Memory B cell (primary cell): Measurements from ENCODE around the gene SFTPA2.
"Not testable (repeated sequence)": the region's sequence is repeated elsewhere in the genome, so short reads cannot be mapped to it uniquely, and the experiment has no call there.

ENCODE experiments used
- ATAC-seq: fragments of 150-1000 bp; cut with Tn5 transposase; 2 replicates; pipeline ENCODE4 v1.10.0; 2021; ENCODE audit warnings: low read depth, mild to moderate bottlenecking, moderate library complexity
- DNase-seq, 2 donors: peaks; one replicate each; pipeline ENCODE4 v3.0.0; 2022; ENCODE audit warnings: low spot score in 2 of 2
- H3K27ac Mint-ChIP-seq: one replicate; pipeline ENCODE4 v1.8.0; 2022; ENCODE audit warnings: mild to moderate bottlenecking, moderate library complexity, mixed read lengths
- H3K27me3 Mint-ChIP-seq: one replicate; pipeline ENCODE4 v1.8.0; 2022; ENCODE audit warnings: mixed read lengths
- H3K36me3 Mint-ChIP-seq: one replicate; pipeline ENCODE4 v1.8.0; 2022; ENCODE audit warnings: mild to moderate bottlenecking, mixed read lengths
- H3K4me1 Mint-ChIP-seq: one replicate; pipeline ENCODE4 v1.8.0; 2022; ENCODE audit warnings: mixed read lengths
- H3K4me3 Mint-ChIP-seq: one replicate; pipeline ENCODE4 v1.8.0; 2022; ENCODE audit warnings: mild to moderate bottlenecking, moderate library complexity, mixed read lengths
- H3K9me3 Mint-ChIP-seq: one replicate; pipeline ENCODE4 v1.8.0; 2022; ENCODE audit warnings: mixed read lengths

Gene SFTPA2

DNA sequence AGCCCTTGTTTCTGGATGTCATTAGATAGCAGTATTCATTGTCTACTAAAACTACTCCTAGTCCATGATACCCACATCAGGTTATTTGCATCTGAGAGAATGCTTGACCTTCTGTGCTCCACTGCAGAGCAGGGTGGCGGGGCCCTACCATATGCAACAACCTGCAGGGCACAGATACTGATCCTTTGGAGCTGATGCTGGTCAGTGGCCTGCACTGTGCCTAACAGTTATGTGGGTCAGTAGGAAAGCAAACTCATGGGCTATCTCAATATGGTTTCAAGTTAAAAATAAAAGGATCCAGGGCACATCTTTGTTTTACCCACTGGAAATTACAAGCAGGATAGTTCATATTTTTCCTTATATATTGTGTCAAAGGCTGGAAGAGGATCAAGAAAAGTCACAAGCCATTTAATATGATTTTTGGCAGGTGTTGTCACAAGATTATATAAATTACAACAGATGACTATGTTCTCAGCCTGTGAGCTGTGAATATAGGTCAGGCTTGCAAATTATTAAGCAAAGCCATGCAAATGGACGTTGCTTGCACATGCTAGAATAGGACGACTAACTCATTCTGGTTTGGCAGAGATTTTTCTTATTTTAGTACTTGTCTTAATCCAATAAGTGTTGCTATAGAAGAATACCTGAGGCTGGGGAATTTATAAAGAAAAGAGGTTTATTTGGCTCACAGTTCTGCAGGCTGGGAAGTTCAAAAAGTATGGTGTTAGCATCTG, 15.1 kb downstream of the SFTPA2 start:
- not testable (repeated sequence) for ATAC-seq, DNase-seq, H3K9me3 Mint-ChIP-seq, H3K27ac Mint-ChIP-seq, H3K4me1 Mint-ChIP-seq, H3K27me3 Mint-ChIP-seq, H3K4me3 Mint-ChIP-seq, H3K36me3 Mint-ChIP-seq

DNA sequence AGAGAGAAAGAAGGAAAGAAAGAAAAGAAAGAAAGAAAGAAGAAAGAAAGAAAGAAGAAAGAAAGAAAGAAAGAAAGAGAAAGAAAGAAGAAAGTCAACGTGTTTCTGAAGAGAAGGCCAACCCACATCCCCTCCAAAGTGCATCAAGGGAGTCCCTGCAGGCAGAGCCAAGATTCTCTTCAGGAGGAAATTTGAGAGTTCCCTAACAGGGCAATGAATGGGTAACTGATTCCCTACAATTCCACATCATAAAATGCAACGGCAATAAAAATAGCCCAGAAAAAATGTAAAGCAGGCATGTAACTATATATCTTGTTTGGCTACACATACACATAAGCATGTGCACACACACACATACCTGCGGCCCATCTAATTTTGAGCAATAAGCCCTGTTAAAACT, 15.8 kb downstream of the SFTPA2 start:
- not testable (repeated sequence) for ATAC-seq, H3K27me3 Mint-ChIP-seq, H3K27ac Mint-ChIP-seq, DNase-seq, H3K4me3 Mint-ChIP-seq, H3K9me3 Mint-ChIP-seq, H3K36me3 Mint-ChIP-seq, H3K4me1 Mint-ChIP-seq

DNA sequence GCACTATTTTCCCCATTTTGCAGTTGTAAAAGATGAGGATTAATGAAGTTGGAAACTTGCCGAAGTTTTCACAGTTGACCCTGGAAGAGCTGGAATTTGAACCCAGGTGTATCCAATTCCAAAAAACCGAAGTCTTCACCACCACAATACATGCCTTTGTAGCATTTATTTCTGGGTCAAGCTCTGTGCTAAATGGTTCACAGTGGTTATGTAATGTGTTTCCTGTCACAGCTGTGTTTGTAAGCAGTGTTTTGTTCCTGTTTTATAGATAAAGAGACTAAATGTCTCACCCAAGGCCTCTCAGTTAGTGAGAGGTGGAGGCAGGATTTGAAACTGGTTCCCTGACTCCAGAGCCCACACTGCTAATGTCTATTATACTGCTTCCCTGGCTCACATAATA, 17.6 kb downstream of the SFTPA2 start:
- DNase-seq = no peak
- ATAC-seq = no peak
- Mint-ChIP-seq H3K27ac (no peak overlapping the region), H3K4me3 (no peak overlapping the region), H3K4me1 (no peaks in the 10 kb centered on the region), H3K27me3 (peaks cover 1% of the 10 kb centered on the region), H3K36me3 (no peaks in the 10 kb centered on the region), H3K9me3 (peaks cover 3% of the 10 kb centered on the region)

DNA sequence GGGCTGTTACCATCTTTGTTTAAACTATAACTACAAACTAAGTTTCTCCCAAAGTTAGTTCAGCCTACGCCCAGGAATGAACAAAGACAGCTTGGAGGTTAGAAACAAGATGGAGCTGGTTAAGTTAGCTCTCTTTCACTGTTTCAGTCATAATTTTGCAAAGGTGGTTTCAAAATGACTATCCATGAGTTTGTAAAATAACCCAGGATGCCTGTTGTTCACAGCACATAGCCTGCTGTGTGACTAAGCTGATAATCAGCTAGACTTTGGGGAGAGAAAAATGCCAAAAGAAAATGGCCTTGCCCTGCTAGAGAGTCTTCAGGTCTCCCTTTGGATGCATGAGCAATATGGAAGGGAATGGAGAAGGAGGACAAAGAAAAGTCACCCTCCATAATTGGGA, 19.3 kb downstream of the SFTPA2 start:
- DNase-seq = not testable (repeated sequence)

DNA sequence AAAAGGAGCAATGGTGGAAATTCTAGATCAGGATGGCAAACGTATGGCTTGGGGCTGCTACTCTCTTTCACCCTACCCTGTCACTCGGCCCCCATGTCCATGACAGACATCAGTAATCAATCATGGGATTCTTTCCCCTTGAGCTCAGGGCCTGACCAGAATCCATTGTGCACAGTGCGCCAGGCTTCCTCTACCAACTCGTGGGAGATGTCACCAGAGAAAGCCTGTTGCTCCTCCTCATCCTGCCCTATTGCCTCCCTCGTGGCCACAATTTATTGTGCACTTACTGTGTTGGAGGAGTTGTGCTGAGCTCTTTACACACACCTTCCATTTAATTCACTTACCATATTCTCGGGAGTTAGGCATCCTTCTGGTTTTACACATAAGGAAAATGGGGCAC, 21.9 kb downstream of the SFTPA2 start:
- H3K27ac Mint-ChIP-seq, ATAC-seq, H3K9me3 Mint-ChIP-seq, DNase-seq, H3K36me3 Mint-ChIP-seq, H3K4me1 Mint-ChIP-seq, H3K4me3 Mint-ChIP-seq, H3K27me3 Mint-ChIP-seq: not testable (repeated sequence)

More for the DNA sequence above, 19.3 kb downstream of the SFTPA2 start:
- H3K4me3 Mint-ChIP-seq, H3K36me3 Mint-ChIP-seq, H3K9me3 Mint-ChIP-seq, H3K27me3 Mint-ChIP-seq, H3K4me1 Mint-ChIP-seq, ATAC-seq, H3K27ac Mint-ChIP-seq: not testable (repeated sequence)

DNA sequence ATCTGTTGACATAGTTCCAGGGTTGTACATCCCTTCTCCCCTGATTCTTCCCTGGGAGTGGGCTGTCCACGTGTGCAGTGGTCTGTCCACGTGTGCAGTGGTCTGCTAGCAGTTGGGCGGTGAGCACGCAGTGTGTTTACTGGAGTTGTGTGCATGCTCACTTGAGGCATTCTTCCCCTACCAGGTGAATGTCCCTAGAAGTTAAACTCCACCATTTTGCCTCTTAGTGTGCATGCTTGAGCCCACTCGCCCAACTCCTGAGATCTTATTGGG, 26.4 kb downstream of the SFTPA2 start:
- not testable (repeated sequence) for H3K4me1 Mint-ChIP-seq, DNase-seq, H3K27me3 Mint-ChIP-seq, ATAC-seq, H3K36me3 Mint-ChIP-seq, H3K9me3 Mint-ChIP-seq, H3K4me3 Mint-ChIP-seq, H3K27ac Mint-ChIP-seq

DNA sequence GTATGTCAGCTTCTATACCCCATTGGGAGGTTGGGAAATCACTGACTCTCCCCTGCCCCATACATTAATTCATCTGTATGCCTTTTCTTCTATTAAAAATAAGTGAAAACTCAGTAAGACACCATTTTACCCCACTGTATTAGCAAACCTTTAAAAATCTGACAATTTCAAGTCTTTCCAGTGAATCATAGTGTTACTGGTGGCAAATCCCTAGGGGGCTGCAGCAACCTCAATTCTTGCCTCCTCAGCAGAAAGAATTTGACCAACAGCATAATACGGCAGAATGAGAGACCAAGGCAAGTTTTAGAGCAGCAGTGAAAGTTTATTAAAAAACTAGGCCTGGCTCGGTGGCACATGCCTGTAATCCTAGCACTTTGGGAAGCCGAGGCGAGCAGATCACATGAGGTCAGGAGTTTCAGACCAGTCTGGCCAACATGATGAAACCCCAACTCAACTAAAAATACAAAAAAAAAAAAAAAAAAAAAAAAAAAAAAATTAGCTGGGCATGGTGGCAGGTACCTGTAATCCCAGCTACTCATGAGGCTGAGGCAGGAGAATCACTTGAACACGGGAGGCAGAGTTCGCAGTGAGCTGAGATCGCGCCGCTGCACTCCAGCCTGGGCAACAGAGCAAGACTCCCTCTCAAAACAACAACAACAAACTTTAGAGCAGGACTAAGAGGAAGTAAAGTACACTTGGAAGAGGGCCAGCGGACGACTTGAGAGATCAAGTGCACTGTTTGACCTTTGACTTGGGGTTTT, 26.9 kb downstream of the SFTPA2 start:
- not testable (repeated sequence) for H3K4me1 Mint-ChIP-seq, H3K27ac Mint-ChIP-seq, H3K36me3 Mint-ChIP-seq, H3K4me3 Mint-ChIP-seq, H3K9me3 Mint-ChIP-seq, DNase-seq, H3K27me3 Mint-ChIP-seq, ATAC-seq

DNA sequence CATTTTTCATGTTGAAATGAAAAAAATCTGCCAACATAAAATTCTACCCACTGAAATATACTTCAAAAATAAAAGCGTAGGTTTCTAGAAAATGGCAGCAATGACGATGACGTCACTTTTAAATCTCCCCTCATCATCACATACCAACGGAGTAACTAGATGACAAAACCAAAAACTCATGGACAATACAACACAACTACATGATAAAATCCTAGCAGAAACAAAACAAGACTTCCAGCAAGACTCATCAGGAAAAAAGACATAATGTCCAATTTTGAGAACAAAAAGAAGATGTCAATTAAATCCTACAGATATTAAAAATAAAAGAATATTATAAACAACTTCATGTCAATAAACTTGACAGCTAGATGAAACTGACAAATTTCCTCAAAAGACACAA, 31.9 kb downstream of the SFTPA2 start:
- DNase-seq, H3K27me3 Mint-ChIP-seq, H3K9me3 Mint-ChIP-seq, H3K36me3 Mint-ChIP-seq, ATAC-seq, H3K27ac Mint-ChIP-seq, H3K4me1 Mint-ChIP-seq, H3K4me3 Mint-ChIP-seq: not testable (repeated sequence)

DNA sequence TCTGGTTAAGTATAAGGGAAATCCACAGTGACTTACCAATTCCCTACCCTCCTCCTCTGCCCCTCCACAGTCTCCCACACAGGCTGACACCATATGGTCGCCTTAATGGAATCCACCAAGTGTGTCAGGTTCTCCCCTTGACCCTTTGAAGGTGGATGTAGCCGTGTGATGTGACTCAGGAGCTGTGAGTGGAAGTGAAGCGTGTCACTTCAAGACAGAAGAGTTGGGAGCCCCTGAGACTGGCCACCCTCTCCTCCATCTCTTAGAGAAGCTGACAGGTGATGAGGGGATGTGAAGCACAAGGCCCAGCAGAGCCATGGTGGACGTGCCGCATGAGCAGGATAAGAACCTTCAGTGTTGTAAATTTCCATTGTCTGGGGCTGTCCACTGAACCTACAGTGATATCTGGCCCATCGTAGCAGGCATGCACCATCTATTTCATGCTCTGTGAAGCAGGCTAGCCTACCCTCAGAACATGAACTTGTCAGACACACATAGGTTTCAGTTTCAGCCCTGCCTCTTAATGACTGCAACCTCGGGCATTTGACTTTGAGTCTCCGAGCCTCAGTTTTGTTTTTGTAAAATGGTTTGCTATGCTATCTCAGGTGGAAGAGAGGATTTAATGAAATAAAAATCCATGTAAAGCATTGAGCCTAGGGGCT, 35.0 kb downstream of the SFTPA2 start:
- not testable (repeated sequence) for H3K36me3 Mint-ChIP-seq, H3K4me1 Mint-ChIP-seq, DNase-seq, H3K27me3 Mint-ChIP-seq, H3K9me3 Mint-ChIP-seq, H3K27ac Mint-ChIP-seq
- H3K4me3 Mint-ChIP-seq = peak overlapping the region; percentile 5
- peak; percentile 69 for ATAC-seq

DNA sequence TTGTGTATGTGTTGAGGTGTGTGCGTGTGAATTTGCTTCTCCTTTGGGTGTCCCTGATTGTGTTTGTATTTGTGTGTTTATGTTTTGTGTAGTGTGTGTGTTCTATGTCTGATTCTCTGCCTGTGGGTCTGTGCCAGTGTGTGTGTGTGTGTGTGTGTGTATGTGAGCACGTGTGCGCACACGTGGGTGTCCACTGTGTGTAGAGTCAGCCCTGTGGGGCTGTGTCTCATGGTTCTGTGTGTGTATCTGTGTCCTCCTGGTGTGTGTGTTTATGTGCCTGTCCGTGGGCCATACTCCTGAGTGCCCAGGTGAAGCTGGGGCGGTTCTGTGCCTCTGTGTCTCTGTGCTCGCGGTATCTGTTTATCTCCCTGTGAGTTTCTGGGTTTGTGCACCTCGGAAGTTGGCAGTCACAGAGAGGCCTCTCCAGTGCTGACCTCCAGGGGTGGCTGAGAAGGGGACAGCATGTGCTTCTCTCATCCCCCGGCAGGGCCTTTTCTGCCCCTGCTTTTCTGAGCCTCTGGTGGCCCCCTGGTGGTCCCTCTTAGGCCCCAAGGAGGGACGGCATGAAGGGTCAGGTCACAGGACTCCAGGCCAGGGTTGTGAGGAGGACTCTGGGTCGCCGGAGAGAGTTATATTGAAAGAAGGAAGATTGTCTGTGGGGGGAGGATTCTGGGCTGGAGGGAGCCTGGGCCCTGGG, 36.9 kb downstream of the SFTPA2 start:
- not testable (repeated sequence) for H3K4me1 Mint-ChIP-seq, H3K27me3 Mint-ChIP-seq, H3K9me3 Mint-ChIP-seq, H3K27ac Mint-ChIP-seq, H3K36me3 Mint-ChIP-seq, DNase-seq, H3K4me3 Mint-ChIP-seq, ATAC-seq

DNA sequence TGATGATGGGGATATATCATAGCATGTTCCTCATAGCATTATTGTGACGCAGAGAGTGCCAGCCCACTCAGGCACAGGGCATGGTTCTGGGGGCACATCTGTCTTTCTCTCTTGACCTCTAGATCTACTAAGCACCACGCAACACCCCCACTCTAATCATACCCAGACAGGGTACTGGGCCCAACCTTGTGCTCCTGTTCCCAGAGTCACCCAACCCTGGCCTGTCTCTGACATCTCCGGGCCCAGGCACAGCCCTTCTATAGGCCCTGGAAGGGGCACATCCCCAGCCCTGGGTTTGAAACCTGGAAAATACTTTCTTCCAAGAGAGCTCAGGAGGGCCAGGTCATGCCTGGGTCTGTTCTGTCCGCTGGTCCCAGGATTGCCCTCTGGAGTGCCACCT, 37.7 kb downstream of the SFTPA2 start:
- H3K27me3 Mint-ChIP-seq, DNase-seq, H3K36me3 Mint-ChIP-seq, H3K9me3 Mint-ChIP-seq, H3K4me1 Mint-ChIP-seq, ATAC-seq, H3K4me3 Mint-ChIP-seq, H3K27ac Mint-ChIP-seq: not testable (repeated sequence)

DNA sequence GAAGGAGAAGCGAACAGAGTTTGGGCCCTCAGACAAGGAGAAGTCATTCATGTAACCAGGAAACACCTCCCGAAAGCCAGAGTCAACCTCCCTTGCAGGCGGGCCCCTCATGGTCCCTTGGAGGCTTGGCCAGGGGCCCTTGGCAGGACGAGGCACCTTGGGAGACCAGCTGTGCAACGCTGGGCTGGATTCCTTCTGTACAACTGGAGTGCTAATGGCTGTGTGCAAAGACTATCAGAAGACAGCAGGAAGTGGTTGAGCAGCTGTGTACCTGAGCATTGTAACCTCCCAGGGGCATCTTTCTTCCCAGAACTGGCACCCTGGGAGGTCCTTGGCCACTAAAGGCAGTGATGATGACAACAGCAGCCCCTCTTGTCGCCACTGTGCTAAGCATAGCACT, 38.5 kb downstream of the SFTPA2 start:
- ATAC-seq, H3K4me1 Mint-ChIP-seq, H3K36me3 Mint-ChIP-seq, H3K27me3 Mint-ChIP-seq, DNase-seq, H3K4me3 Mint-ChIP-seq, H3K9me3 Mint-ChIP-seq, H3K27ac Mint-ChIP-seq: not testable (repeated sequence)

DNA sequence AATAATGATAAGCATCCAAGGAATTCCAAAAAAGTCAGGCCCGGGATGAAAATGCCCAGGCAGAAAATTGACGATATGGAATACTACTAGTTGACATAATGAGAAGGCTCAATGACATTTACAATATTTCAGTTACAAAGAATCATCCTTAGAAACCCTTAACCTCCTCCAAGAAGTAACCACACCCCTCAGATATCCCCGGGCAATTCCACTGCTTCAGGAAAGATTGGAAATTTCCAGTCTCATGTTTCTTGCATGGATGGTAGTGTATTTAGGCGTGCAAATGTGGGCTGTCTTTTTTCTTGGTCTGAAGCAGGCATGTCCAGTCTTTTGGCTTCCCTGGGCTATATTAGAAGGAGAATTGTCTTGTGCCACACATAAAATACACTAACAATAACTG, 42.6 kb downstream of the SFTPA2 start:
- not testable (repeated sequence) for H3K27me3 Mint-ChIP-seq, H3K36me3 Mint-ChIP-seq, H3K4me1 Mint-ChIP-seq, ATAC-seq, H3K4me3 Mint-ChIP-seq, H3K9me3 Mint-ChIP-seq, H3K27ac Mint-ChIP-seq, DNase-seq

DNA sequence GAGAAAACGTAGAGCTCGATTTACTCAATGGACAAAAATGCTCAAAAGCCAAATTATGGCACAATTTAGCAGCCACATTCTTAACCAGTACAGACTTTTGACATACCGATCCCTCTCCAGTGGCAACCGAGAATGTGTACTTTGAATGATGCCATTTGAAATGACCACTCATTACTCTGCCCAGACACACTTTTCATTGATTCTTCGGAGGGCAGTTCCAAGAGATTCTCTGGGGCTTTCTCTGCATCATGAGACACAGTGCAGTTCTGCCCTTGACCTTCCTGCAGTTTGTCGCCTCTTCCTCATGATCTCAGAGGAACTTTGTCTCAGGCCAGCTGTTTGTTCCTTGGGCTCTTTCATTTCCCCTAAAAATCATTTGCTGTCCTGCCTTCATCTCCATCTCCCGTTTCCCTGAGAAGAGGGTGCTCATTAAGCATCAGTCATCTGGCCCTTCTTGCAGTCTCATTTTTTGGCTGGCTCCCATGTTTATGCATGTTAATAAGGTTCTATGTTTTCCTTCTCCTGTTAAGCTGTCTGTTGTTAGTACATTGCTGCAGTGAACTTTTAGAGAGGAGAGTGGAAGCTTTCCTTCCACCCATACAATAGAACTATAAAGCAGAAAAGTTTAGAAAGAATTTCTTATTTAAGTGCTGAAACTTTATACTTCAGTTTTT, 43.5 kb downstream of the SFTPA2 start:
- DNase-seq, H3K27me3 Mint-ChIP-seq, ATAC-seq, H3K36me3 Mint-ChIP-seq, H3K27ac Mint-ChIP-seq, H3K4me3 Mint-ChIP-seq, H3K4me1 Mint-ChIP-seq, H3K9me3 Mint-ChIP-seq: not testable (repeated sequence)
